Neural cell (in vitro differentiated cells): Measurements from ENCODE around the gene DPP9. TPM values are rescaled to one million over a fixed set of nuclear protein-coding genes. Genes with fewer than 3 reads are reported as not detected.

ENCODE experiments used
- H2AFZ ChIP-seq: fragments of 200-600, 300-800 bp; sonication (generic), shearing (Covaris generic); 2 replicates; pipeline ENCODE4 v1.6.0; 2014; ENCODE audit warnings: low read depth, mild to moderate bottlenecking, antibody characterized with exemption, low read length, moderate library complexity
- H3F3A ChIP-seq: fragments of 200-600 bp; shearing (Covaris generic); 2 replicates; pipeline ENCODE4 v1.6.1; 2016; ENCODE audit warnings: mild to moderate bottlenecking, moderate library complexity, mixed read lengths, antibody characterized with exemption, low read length; ENCODE audit not compliant: insufficient read depth, poor library complexity, severe bottlenecking
- H3K27ac ChIP-seq: fragments of 200-600, 300-800 bp; sonication (generic), shearing (Covaris generic); 2 replicates; pipeline ENCODE4 v1.5.1; 2014; ENCODE audit warnings: mild to moderate bottlenecking, low read length, moderate library complexity
- H3K27me3 ChIP-seq: fragments of 300-800, 200-600 bp; sonication (generic), shearing (Covaris generic); 2 replicates; pipeline ENCODE4 v1.6.0; 2014; ENCODE audit warnings: mild to moderate bottlenecking, low read depth, low read length, moderate library complexity; ENCODE audit not compliant: insufficient read depth
- H3K36me3 ChIP-seq: fragments of 300-800, 200-600 bp; sonication (generic), shearing (Covaris generic); 2 replicates; pipeline ENCODE4 v1.5.1; 2014; ENCODE audit warnings: mild to moderate bottlenecking, antibody characterized with exemption, low read length, moderate library complexity; ENCODE audit not compliant: insufficient read depth
- H3K4me2 ChIP-seq: fragments of 300-800, 200-600 bp; sonication (generic), shearing (Covaris generic); 2 replicates; pipeline ENCODE4 v1.6.0; 2014; ENCODE audit warnings: mild to moderate bottlenecking, low read length
- H3K4me3 ChIP-seq: fragments of 300-800, 200-600 bp; sonication (generic), shearing (Covaris generic); 2 replicates; pipeline ENCODE4 v1.5.1; 2014; ENCODE audit warnings: mild to moderate bottlenecking, low read length, moderate library complexity
- H3K79me2 ChIP-seq: fragments of 200-600 bp; shearing (Covaris generic); replicated peaks from 2 replicates; pipeline ENCODE4 v1.6.0; 2014; ENCODE audit warnings: mild to moderate bottlenecking, low read length, moderate library complexity; ENCODE audit not compliant: insufficient read depth
- H3K9ac ChIP-seq: fragments of 300-800, 200-600 bp; sonication (generic), shearing (Covaris generic); 2 replicates; pipeline ENCODE4 v1.6.1; 2016; ENCODE audit warnings: mild to moderate bottlenecking, low read length, mixed read lengths
- H3K9me2 ChIP-seq: fragments of 200-600 bp; shearing (Covaris generic); 2 replicates; pipeline ENCODE4 v1.6.1; 2016; ENCODE audit warnings: mild to moderate bottlenecking, low read length, mixed read lengths; ENCODE audit not compliant: insufficient read depth
- H3K9me3 ChIP-seq: fragments of 200-600, 300-800 bp; sonication (generic), shearing (Covaris generic); 2 replicates; pipeline ENCODE4 v1.6.1; 2016; ENCODE audit warnings: mild to moderate bottlenecking, mixed run types, low read length, moderate library complexity, mixed read lengths
- H4K20me1 ChIP-seq: fragments of 200-600 bp; shearing (Covaris generic); 2 replicates; pipeline ENCODE4 v1.6.1; 2016; ENCODE audit warnings: mild to moderate bottlenecking, mixed run types; ENCODE audit not compliant: insufficient read depth
- CTCF ChIP-seq: fragments of 450-650 bp; IDR thresholded peaks from 2 replicates; pipeline ENCODE4 v1.5.1; 2014; ENCODE audit warnings: antibody characterized with exemption, mild to moderate bottlenecking, moderate library complexity; ENCODE audit not compliant: poor library complexity, severe bottlenecking
- EP300 ChIP-seq: fragments of 450-650 bp; conservative IDR thresholded peaks from 2 replicates; pipeline ENCODE4 v1.6.1; 2014; ENCODE audit warnings: antibody characterized with exemption, mild to moderate bottlenecking, moderate library complexity; ENCODE audit not compliant: poor library complexity, severe bottlenecking
- EZH2 ChIP-seq: fragments of 200-600, 300-800 bp; shearing (Covaris generic), sonication (generic); IDR thresholded peaks from 2 replicates; pipeline ENCODE4 v1.6.1; 2014; ENCODE audit warnings: antibody characterized with exemption, low read length, borderline replicate concordance, mild to moderate bottlenecking; ENCODE audit not compliant: insufficient read depth, poor library complexity, severe bottlenecking
- MXI1 ChIP-seq: fragments of 450-650 bp; conservative IDR thresholded peaks from 2 replicates; pipeline ENCODE4 v1.6.1; 2014; ENCODE audit warnings: antibody characterized with exemption, mild to moderate bottlenecking; ENCODE audit not compliant: poor library complexity, severe bottlenecking
- POLR2AphosphoS5 ChIP-seq: IDR thresholded peaks from 2 replicates; pipeline ENCODE4 v1.6.1; 2012
- RAD21 ChIP-seq: fragments of 450-650 bp; conservative IDR thresholded peaks from 2 replicates; pipeline ENCODE4 v1.6.1; 2014; ENCODE audit warnings: antibody characterized with exemption, mild to moderate bottlenecking, moderate library complexity
- REST ChIP-seq: IDR thresholded peaks from 2 replicates; pipeline ENCODE4 v1.6.1; 2012; ENCODE audit warnings: borderline replicate concordance
- SMC3 ChIP-seq: fragments of 450-650 bp; conservative IDR thresholded peaks from 2 replicates; pipeline ENCODE4 v1.6.1; 2014; ENCODE audit warnings: antibody characterized with exemption, mild to moderate bottlenecking, moderate library complexity; ENCODE audit not compliant: poor library complexity
- TAF1 ChIP-seq: IDR thresholded peaks from 2 replicates; pipeline ENCODE4 v1.6.1; 2012; ENCODE audit warnings: low read depth
- polyA plus RNA-seq: library from polyadenylated mRNA; depleted of rRNA; stranded (reverse); fragments of >200 nt; gene quantifications from 2 replicates; pipeline ENCODE4 v1.2.3, GENCODE V29; 2014

The DPP9 gene
- polyA plus RNA-seq, 1 donor from 2014 or later = 11.7 TPM

GRCh38 chr19:4640247-4641000, 83.2 kb downstream of the DPP9 start:
- Histone ChIP-seq H3K27me3 (peaks cover 8% of the 10 kb centered on the region), H3K9me3 (no peaks in the 10 kb centered on the region), H3K79me2 (no peaks in the 10 kb centered on the region), H3K4me2 (no peak overlapping the region), H3K9ac (no peak overlapping the region), H3K36me3 (no peaks in the 10 kb centered on the region), H4K20me1 (no peaks in the 10 kb centered on the region), H3F3A (no peaks in the 10 kb centered on the region), H2AFZ (no peak overlapping the region), H3K9me2 (no peaks in the 10 kb centered on the region), H3K27ac (no peak overlapping the region), H3K4me3 (no peak overlapping the region)
- TF ChIP-seq TAF1 (no peak), MXI1 (no peak), RAD21 (no peak), CTCF (no peak), EZH2 (no peak), REST (no peak), EP300 (no peak), SMC3 (no peak), POLR2AphosphoS5 (no peak)

- no peak overlapping the region for H3K4me2 ChIP-seq
- H3K9me3 ChIP-seq = no peaks in the 10 kb centered on the region
- peak overlapping the region; percentile 19 for H2AFZ ChIP-seq
- no peaks in the 10 kb centered on the region for H3K9me2 ChIP-seq
- H3K9ac ChIP-seq = peak overlapping the region; percentile 53
- no peak overlapping the region for H3K27ac ChIP-seq
- H3K27me3 ChIP-seq = peaks cover 8% of the 10 kb centered on the region
- H4K20me1 ChIP-seq = no peaks in the 10 kb centered on the region
- H3K79me2 ChIP-seq = no peaks in the 10 kb centered on the region
- no peaks in the 10 kb centered on the region for H3K36me3 ChIP-seq
- no peaks in the 10 kb centered on the region for H3F3A ChIP-seq
- H3K4me3 ChIP-seq = peak overlapping the region; percentile 63
- no peak for TF ChIP-seq SMC3
- TF ChIP-seq RAD21 = no peak
- TF ChIP-seq EP300 = no peak
- TF ChIP-seq MXI1 = no peak
- TF ChIP-seq TAF1 = no peak
- TF ChIP-seq REST = no peak
- TF ChIP-seq CTCF = no peak
These were observed 84.0 kb downstream of the DPP9 start for GRCh38 chr19:4639531-4640246.
